KMS-11 (cell line): ENCODE results near the gene NSMCE3.

ENCODE experiments used
- H2AFZ ChIP-seq: fragments of 200-600 bp; sonication (generic); 2 replicates; pipeline ENCODE4 v1.6.1; 2016; ENCODE audit warnings: antibody characterized with exemption, mixed run types, low read depth
- H3K27ac ChIP-seq: fragments of 200-600 bp; sonication (generic); 2 replicates; pipeline ENCODE4 v1.6.1; 2016; ENCODE audit warnings: mild to moderate bottlenecking, mixed run types
- H3K27me3 ChIP-seq: fragments of 200-600 bp; sonication (generic); 2 replicates; pipeline ENCODE4 v1.6.1; 2017; ENCODE audit warnings: mild to moderate bottlenecking, low read depth, mixed run types, moderate library complexity; ENCODE audit not compliant: insufficient read depth
- H3K36me3 ChIP-seq: fragments of 200-600 bp; sonication (generic); 2 replicates; pipeline ENCODE4 v1.6.1; 2017; ENCODE audit warnings: mild to moderate bottlenecking, mixed run types; ENCODE audit not compliant: insufficient read depth
- H3K4me1 ChIP-seq: fragments of 200-600 bp; sonication (generic); 2 replicates; pipeline ENCODE4 v1.6.1; 2016; ENCODE audit warnings: mild to moderate bottlenecking, low read depth, mixed run types; ENCODE audit not compliant: poor library complexity, severe bottlenecking
- H3K4me2 ChIP-seq: fragments of 200-600 bp; sonication (generic); 2 replicates; pipeline ENCODE4 v1.7.0; 2016; ENCODE audit warnings: mild to moderate bottlenecking, mixed run types
- H3K4me3 ChIP-seq: fragments of 200-600 bp; sonication (generic); IDR thresholded peaks from 2 replicates; pipeline ENCODE4 v1.6.1; 2017; ENCODE audit warnings: low read depth, low read length, mixed read lengths; ENCODE audit not compliant: insufficient read depth
- H3K79me2 ChIP-seq: fragments of 200-600 bp; sonication (generic); 2 replicates; pipeline ENCODE4 v1.6.1; 2016; ENCODE audit warnings: low read depth, mixed run types; ENCODE audit not compliant: insufficient read depth
- H3K9ac ChIP-seq: fragments of 200-600 bp; sonication (generic); 2 replicates; pipeline ENCODE4 v1.6.1; 2016; ENCODE audit warnings: mild to moderate bottlenecking, mixed run types
- H4K20me1 ChIP-seq: fragments of 200-600 bp; sonication (generic); 2 replicates; pipeline ENCODE4 v1.6.1; 2016; ENCODE audit warnings: mild to moderate bottlenecking, mixed run types; ENCODE audit not compliant: insufficient read depth
- TF ChIP-seq, protein P1 (sequence below): fragments of 200-600 bp; sonication (generic); conservative IDR thresholded peaks from 2 replicates; pipeline ENCODE4 v1.6.1; 2017; ENCODE audit warnings: low read depth, mild to moderate bottlenecking, antibody characterized with exemption, low read length, moderate library complexity, mixed read lengths

Gene NSMCE3

DNA sequence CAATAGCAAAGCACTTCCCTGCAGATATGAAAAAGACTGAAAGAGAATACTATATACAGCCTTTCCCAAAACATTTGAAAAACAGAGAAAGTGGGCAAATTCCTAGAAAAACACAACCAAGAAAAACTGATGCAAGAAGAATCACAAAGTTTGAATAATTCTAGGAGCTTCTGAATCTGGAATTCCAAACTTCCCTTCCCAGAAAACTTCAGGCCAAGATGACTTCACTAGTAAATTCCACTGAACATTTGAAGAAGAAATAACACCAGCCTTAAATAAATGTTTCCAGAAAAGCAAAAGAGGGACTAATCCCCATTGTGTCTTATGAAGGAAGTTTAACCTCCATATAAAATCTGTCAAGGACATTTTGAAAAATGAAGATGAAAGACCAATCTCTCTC is 15.8 kb upstream of the NSMCE3 start:
- Histone ChIP-seq H3K4me3 (no peak overlapping the region), H3K9ac (no peak overlapping the region), H3K79me2 (no peaks in the 10 kb centered on the region), H3K27ac (no peak overlapping the region), H3K4me2 (no peak overlapping the region), H3K27me3 (no peaks in the 10 kb centered on the region), H3K36me3 (no peaks in the 10 kb centered on the region), H3K4me1 (no peaks in the 10 kb centered on the region), H4K20me1 (no peaks in the 10 kb centered on the region), H2AFZ (no peak overlapping the region)
- TF ChIP-seq, protein P1, sequence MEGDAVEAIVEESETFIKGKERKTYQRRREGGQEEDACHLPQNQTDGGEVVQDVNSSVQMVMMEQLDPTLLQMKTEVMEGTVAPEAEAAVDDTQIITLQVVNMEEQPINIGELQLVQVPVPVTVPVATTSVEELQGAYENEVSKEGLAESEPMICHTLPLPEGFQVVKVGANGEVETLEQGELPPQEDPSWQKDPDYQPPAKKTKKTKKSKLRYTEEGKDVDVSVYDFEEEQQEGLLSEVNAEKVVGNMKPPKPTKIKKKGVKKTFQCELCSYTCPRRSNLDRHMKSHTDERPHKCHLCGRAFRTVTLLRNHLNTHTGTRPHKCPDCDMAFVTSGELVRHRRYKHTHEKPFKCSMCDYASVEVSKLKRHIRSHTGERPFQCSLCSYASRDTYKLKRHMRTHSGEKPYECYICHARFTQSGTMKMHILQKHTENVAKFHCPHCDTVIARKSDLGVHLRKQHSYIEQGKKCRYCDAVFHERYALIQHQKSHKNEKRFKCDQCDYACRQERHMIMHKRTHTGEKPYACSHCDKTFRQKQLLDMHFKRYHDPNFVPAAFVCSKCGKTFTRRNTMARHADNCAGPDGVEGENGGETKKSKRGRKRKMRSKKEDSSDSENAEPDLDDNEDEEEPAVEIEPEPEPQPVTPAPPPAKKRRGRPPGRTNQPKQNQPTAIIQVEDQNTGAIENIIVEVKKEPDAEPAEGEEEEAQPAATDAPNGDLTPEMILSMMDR = no peak

DNA sequence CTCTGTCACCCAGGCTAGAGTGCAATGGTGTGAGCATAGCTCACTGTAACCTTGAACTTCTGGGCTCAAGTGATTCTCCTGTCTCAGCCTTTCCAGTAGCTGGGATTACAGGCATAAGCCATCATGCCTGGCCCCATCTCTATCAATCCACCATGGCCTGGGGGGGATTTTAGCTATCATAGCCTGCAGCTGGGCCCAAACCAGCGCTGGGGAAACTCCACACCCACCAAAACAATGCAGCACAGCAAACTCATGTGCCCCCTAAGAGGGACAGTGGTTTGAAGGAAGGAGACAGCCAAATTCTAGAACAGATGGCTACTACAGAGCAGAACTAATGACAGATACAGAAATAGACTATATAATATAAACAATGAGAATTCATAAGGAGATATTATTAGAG is 13.8 kb upstream of the NSMCE3 start:
- no peak overlapping the region for H3K4me3 ChIP-seq
- H3K36me3 ChIP-seq = no peaks in the 10 kb centered on the region
- no peaks in the 10 kb centered on the region for H3K4me1 ChIP-seq
- H3K27ac ChIP-seq = no peak overlapping the region
- no peaks in the 10 kb centered on the region for H4K20me1 ChIP-seq
- H2AFZ ChIP-seq = no peak overlapping the region
- no peaks in the 10 kb centered on the region for H3K27me3 ChIP-seq
- H3K9ac ChIP-seq = no peak overlapping the region
- H3K4me2 ChIP-seq = no peak overlapping the region
- TF ChIP-seq, protein P1 = no peak
- no peaks in the 10 kb centered on the region for H3K79me2 ChIP-seq

DNA sequence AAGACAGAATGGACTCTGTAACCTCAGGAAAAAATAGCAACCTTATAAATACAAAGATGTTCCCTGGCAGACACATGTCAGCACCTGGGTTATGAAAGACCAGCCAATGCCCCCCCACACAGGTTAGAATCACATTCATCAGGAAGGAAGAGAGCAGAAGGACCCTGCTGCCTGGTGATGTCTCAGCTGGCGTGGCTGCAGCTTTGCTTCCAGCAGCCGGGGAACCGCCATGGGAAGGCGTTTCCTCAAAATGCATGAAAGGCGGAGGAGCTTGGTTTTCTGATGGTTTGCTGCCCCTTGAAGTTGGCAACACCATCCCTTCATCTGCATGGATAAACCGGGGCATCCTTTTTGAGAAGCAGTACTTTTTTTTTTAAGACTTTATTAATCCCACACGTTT is 10.9 kb upstream of the NSMCE3 start:
- Histone ChIP-seq H2AFZ (no peak overlapping the region), H3K79me2 (no peaks in the 10 kb centered on the region), H3K4me3 (no peak overlapping the region), H3K4me2 (no peak overlapping the region), H3K4me1 (no peaks in the 10 kb centered on the region), H4K20me1 (no peaks in the 10 kb centered on the region), H3K9ac (no peak overlapping the region), H3K27me3 (no peaks in the 10 kb centered on the region), H3K36me3 (no peaks in the 10 kb centered on the region), H3K27ac (no peak overlapping the region)
- TF ChIP-seq, protein P1 = no peak

DNA sequence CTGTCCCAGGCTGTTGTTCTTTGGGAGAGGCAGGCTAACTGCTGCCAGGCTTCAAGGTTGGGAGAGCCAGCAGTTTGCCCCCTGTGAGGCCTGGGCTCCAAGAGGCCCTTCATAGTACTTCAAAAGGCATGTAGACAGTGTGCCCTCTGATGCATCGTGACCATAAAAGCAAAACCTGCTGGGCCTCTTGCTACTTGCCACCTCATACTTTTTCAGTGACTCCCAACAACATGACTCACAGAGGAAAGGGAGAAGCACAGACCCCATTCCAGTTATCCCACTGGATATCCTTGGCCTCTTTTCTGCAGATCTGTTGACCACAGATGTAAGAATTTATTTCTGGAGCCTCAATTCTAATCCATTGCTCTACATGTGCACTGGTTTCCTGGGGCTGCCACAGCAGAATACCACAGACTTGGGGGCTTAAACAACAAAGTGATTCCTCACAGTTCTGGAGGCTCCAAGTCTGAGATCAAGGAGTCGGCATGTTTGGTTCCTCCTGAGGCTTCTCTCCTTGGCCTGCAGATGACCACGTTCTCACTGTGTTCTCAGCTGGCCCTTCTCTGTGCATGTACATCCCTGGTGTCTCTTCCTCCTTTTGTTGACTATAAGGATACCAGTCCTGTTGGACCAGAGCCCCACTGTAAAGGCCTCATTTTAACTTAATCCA is 8.9 kb upstream of the NSMCE3 start:
- Histone ChIP-seq H3K27me3 (no peaks in the 10 kb centered on the region), H3K4me3 (no peak overlapping the region), H3K4me2 (no peak overlapping the region), H2AFZ (no peak overlapping the region), H3K4me1 (no peaks in the 10 kb centered on the region), H3K36me3 (no peaks in the 10 kb centered on the region), H3K9ac (no peak overlapping the region), H4K20me1 (no peaks in the 10 kb centered on the region), H3K27ac (no peak overlapping the region), H3K79me2 (no peaks in the 10 kb centered on the region)
- TF ChIP-seq, protein P1 = no peak
